GM12875 (cell line): Measurements from ENCODE around the gene PIGH.
"Not testable (repeated sequence)": the region's sequence is repeated elsewhere in the genome, so short reads cannot be mapped to it uniquely, and the experiment has no call there.

Experiments
- H3K4me3 ChIP-seq: one replicate; pipeline ENCODE4 v1.5.1; 2011; ENCODE audit warnings: low read depth, low read length, control low read depth
- TF ChIP-seq, protein P1 (sequence below): IDR thresholded peaks from 2 replicates; pipeline ENCODE4 v1.5.1; 2011; ENCODE audit warnings: low read depth, mild to moderate bottlenecking, control low read depth, inconsistent platforms, low read length, moderate library complexity, borderline replicate concordance; ENCODE audit not compliant: insufficient read depth

The PIGH gene

DNA sequence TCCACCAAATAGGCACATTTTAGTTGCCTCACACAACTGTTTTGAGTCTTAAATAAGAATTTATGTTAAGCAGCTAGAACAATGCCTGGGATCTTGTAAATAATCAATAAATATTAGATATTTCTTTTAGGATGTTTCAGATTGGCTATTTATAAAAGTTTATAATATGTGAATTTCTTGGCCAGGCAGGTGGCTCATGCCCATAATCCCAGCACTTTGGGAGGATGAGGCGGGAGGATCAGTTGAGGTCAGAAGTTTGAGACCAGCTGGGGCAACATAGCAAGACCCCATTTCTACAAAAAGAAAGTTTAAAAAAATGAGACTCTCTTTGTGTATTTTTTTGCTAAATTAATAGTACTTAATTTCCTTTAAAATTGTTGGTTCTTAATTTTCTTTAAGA is 41.4 kb upstream of the PIGH start:
- TF ChIP-seq, protein P1, sequence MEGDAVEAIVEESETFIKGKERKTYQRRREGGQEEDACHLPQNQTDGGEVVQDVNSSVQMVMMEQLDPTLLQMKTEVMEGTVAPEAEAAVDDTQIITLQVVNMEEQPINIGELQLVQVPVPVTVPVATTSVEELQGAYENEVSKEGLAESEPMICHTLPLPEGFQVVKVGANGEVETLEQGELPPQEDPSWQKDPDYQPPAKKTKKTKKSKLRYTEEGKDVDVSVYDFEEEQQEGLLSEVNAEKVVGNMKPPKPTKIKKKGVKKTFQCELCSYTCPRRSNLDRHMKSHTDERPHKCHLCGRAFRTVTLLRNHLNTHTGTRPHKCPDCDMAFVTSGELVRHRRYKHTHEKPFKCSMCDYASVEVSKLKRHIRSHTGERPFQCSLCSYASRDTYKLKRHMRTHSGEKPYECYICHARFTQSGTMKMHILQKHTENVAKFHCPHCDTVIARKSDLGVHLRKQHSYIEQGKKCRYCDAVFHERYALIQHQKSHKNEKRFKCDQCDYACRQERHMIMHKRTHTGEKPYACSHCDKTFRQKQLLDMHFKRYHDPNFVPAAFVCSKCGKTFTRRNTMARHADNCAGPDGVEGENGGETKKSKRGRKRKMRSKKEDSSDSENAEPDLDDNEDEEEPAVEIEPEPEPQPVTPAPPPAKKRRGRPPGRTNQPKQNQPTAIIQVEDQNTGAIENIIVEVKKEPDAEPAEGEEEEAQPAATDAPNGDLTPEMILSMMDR: no peak
- no peak overlapping the region for H3K4me3 ChIP-seq

DNA sequence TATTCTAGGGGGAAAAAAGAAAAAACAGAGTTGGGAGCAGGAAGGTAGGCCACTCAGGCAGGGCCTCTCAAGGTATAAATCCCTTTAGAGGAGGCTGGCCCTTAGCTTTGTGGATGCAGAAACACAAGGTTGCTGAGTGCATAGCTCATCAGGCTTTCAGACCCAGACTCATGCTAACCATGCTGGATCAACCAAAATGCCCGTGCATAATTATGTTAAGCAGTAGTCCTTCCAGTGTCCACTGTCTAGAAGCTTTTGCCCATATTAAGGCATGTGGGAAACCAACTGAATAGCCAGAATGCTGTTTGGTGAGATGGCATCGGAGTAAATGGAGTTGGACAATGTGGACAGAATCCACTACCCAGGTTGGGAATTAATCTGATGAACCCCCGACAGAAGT is 38.6 kb upstream of the PIGH start:
- H3K4me3 ChIP-seq: no peak overlapping the region
- TF ChIP-seq, protein P1: no peak

DNA sequence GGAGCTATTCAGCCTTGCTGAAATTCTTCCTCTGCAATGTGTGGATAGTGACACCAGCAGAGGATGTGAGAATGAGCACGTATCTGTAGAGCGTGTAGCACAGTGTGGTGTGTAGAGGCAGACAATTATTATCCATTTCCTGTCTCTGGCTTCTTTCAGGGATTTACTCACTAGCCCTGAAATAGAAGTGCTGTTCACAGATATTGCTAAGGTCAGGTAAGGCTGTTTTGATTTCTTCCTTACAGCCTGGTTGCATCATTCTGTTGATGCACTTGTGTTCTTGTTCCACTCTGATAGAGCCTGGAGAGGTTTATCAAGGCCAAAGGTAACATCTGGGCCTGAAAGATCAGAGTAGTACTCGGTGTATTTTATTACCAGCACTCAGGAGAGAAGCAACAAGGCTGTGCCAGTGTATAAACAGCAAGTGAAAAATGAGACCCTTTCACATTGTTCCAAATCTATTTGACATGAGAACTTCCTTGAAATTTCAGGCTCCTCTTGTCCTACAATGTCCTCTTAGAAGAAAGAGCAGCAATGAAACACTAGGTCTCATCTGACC is 36.4 kb upstream of the PIGH start:
- H3K4me3 ChIP-seq: no peak overlapping the region
- TF ChIP-seq, protein P1: no peak

DNA sequence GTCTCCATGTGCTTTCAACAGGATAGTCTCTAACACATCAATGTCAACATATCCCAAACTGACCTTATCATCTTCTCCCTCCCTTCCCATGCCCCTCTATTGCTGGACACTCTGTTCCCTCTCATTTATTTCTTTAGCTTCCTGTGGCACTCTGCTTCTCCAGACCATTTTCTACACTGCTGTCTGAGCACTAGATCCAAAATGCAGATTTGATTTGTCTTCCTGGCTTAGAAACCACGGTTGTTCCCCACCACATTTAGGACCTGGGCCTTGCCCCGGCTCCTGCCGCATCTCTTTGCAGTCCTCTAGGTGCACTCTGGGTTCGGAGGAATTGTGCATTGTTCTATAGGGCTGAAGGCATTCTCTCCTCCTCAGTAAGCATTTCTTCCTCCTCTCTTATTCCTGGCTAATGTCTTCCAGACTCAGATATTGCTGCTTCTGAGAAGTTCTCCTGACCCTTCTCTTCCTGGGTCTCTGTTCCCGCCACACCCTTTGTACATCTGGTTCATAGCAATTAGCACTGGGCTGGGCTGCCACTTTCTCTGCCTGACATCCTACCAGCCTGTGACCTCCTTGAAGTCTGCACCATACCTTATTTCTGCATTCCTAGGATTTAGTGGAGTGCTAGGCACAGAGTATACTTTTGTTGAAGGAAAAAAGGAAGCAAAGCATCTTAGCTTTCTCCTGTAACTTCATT is 33.5 kb upstream of the PIGH start:
- no peak overlapping the region for H3K4me3 ChIP-seq
- TF ChIP-seq, protein P1: no peak

DNA sequence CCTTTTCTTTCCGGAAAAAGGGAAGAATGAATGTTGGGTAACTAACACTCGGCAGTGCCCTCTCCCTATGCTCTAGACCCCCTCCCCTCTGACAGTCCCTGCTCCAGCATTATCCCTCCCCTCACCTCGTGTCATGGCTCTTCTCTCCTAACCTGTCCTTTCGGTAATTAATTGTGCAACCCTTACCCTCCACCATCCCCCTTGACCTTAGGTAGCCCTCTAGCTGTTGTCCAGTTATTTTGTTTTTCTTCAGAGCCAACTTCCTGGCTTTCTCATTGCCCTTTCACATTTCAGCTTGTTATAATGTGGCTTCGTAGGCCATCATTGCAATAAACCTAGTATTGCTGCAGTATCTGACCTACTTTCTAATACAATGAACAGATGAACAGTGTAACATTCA is 30.9 kb upstream of the PIGH start:
- TF ChIP-seq, protein P1: no peak
- H3K4me3 ChIP-seq: no peak overlapping the region

DNA sequence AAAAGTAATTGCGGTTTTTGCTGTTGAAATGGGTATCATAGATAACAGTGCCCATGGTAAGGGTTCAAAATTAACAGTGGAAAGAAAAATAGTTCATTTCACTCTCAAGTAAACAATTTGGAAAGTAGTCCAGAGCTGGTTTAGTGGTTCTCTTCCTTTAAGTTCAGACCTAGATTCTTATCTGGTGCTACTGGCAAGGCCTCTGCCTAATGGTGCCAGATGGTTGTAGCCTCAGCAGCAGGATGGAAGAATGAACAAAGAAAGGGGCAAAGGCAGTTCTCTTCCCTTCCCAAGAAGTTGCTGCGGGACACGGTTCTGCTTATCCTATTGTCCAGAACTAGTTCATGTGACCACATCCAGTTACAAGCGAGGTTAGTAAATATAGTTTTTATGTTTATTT is 30.1 kb upstream of the PIGH start:
- TF ChIP-seq, protein P1: no peak
- H3K4me3 ChIP-seq: no peak overlapping the region

DNA sequence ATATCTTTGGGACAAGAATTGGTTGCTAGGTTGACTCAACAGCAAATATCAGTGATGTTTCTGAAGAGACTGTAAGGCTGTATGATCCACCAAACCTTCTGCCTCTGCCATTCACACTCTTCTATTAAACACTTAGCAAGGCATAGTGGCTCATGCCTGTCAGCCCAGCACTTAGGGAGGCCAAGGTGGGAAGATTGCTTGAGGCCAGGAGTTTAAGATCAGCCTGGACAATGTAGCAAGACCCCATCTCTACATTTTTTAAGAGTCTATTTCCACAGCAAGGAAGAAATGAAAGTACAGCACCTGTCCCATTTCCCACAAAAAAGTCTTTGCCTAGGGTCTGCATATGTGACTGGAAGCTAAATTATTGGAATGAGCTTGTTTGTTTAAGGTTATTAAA is 27.5 kb upstream of the PIGH start:
- H3K4me3 ChIP-seq: no peak overlapping the region
- TF ChIP-seq, protein P1: no peak

DNA sequence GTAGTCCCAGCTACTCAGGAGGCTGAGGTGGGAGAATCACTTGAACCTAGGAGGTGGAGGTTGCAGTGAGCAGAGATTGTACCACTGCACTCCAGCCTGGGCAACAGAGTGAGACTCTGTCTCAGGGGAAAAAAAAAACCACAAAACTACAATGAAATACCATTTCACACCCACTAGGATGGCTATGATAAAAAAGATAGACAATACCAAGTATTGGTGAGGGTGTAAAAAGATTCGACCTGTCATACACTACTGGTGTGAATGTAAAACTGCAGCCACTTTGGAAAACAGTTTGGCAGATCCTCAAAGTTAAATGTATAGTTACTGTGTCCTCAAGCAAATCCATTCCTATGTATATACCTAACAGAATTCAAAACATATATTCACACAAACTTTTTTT is 26.1 kb upstream of the PIGH start:
- not testable (repeated sequence) for H3K4me3 ChIP-seq
